Measurements from ENCODE around the gene STRN3. TPM values are rescaled to one million over a fixed set of nuclear protein-coding genes. Genes with fewer than 3 reads are reported as not detected.
"Not testable (repeated sequence)": the region's sequence is repeated elsewhere in the genome, so short reads cannot be mapped to it uniquely, and the experiment has no call there.

Gene STRN3
- total RNA-seq, 1 experiment from 2014 or later: 52.1 TPM

GRCh38 chr14:30903285-30904124, 122.7 kb downstream of the STRN3 start:
- Histone ChIP-seq H3K4me1 (ENCODE audit: insufficient read depth, low read length) (no peaks in the 10 kb centered on the region), H3K18ac (ENCODE audit: insufficient read length, low read depth, low read length) (no peak overlapping the region), H4K91ac (ENCODE audit: insufficient read length, low read depth, low read length) (no peak overlapping the region), H3K27ac (ENCODE audit: insufficient read length, low read depth, low read length) (no peak overlapping the region), H3K4ac (ENCODE audit: low read depth, low read length) (no peak overlapping the region), H4K8ac (replicated peaks; ENCODE audit: insufficient read length, low read depth, low read length) (no peak overlapping the region), H3K4me2 (ENCODE audit: insufficient read depth, insufficient read length, low read length) (no peak overlapping the region), H3K14ac (ENCODE audit: insufficient read depth, low read length) (no peak overlapping the region), H4K5ac (ENCODE audit: insufficient read length, low read depth, low read length) (no peak overlapping the region), H2AFZ (ENCODE audit: low read length) (no peak overlapping the region), H2BK5ac (ENCODE audit: insufficient read length, low read length) (no peak overlapping the region), H3K56ac (ENCODE audit: insufficient read length, low read depth, low read length) (no peak overlapping the region), H3K23me2 (ENCODE audit: insufficient read length, low read depth, low read length, poor library complexity, severe bottlenecking) (no peaks in the 10 kb centered on the region), H3K9ac (ENCODE audit: extremely low read depth, insufficient read length, low read length) (no peak overlapping the region), H3K9me3 (ENCODE audit: control insufficient read depth, low read depth, low read length) (no peaks in the 10 kb centered on the region), H4K20me1 (ENCODE audit: control insufficient read depth, insufficient read depth, insufficient read length) (no peaks in the 10 kb centered on the region), H3T11ph (ENCODE audit: low read length) (no peak overlapping the region), H2BK12ac (ENCODE audit: insufficient read length, low read depth, low read length) (no peak overlapping the region), H2BK20ac (ENCODE audit: low read depth, low read length, poor library complexity, severe bottlenecking) (no peak overlapping the region), H3K23ac (ENCODE audit: insufficient read length, low read depth, low read length) (no peak overlapping the region), H2AK5ac (ENCODE audit: insufficient read length, low read length) (no peak overlapping the region), H3K79me2 (ENCODE audit: insufficient read depth, low read length) (no peaks in the 10 kb centered on the region), H2BK120ac (ENCODE audit: low read depth, low read length, poor library complexity, severe bottlenecking) (no peak overlapping the region), H3K79me1 (ENCODE audit: insufficient read depth, low read depth, low read length, poor library complexity, severe bottlenecking) (no peaks in the 10 kb centered on the region), H3K27me3 (ENCODE audit: insufficient read depth, low read length) (no peaks in the 10 kb centered on the region), H2BK15ac (ENCODE audit: low read depth, low read length) (no peak overlapping the region)
- Mint-ChIP-seq H3K4me3 (no peak overlapping the region), H3K27me3 (ENCODE audit: low read depth) (no peaks in the 10 kb centered on the region), H3K9me3 (no peaks in the 10 kb centered on the region), H3K27ac (no peak overlapping the region), H3K36me3 (ENCODE audit: insufficient read depth in 1 of 3, low read depth in 3 of 3) (peaks cover 11 to 38% (median 29%) of the 10 kb centered on the region in 3 experiments; a peak in 6 of 7 replicates), H3K4me1 (no peaks in the 10 kb centered on the region)
- no CpG with 5 or more reads among the region's 2 CpGs for WGBS (ENCODE audit: extremely low coverage, insufficient read length, low lambda C conversion rate)
- no peak for DNase-seq
- TF ChIP-seq CTCF (conservative IDR thresholded peaks at IDR 0.05): no peak

- not testable (repeated sequence) for H2BK15ac ChIP-seq (ENCODE audit: low read depth, low read length); H3K9me3 ChIP-seq (ENCODE audit: control insufficient read depth, low read depth, low read length); H3K4me2 ChIP-seq (ENCODE audit: insufficient read depth, insufficient read length, low read length); H2BK120ac ChIP-seq (ENCODE audit: low read depth, low read length, poor library complexity, severe bottlenecking); H2BK5ac ChIP-seq (ENCODE audit: insufficient read length, low read length); DNase-seq; H2AFZ ChIP-seq (ENCODE audit: low read length); H3K79me2 ChIP-seq (ENCODE audit: insufficient read depth, low read length); H3K14ac ChIP-seq (ENCODE audit: insufficient read depth, low read length); H3K23ac ChIP-seq (ENCODE audit: insufficient read length, low read depth, low read length); H4K91ac ChIP-seq (ENCODE audit: insufficient read length, low read depth, low read length); H3K56ac ChIP-seq (ENCODE audit: insufficient read length, low read depth, low read length); H3K18ac ChIP-seq (ENCODE audit: insufficient read length, low read depth, low read length); H3K9me3 Mint-ChIP-seq; H4K8ac ChIP-seq (replicated peaks; ENCODE audit: insufficient read length, low read depth, low read length); H3K4ac ChIP-seq (ENCODE audit: low read depth, low read length); H3K27me3 Mint-ChIP-seq (ENCODE audit: low read depth); H3K27me3 ChIP-seq (ENCODE audit: insufficient read depth, low read length); H2BK20ac ChIP-seq (ENCODE audit: low read depth, low read length, poor library complexity, severe bottlenecking); H4K20me1 ChIP-seq (ENCODE audit: control insufficient read depth, insufficient read depth, insufficient read length); H3K4me1 ChIP-seq (ENCODE audit: insufficient read depth, low read length); H2BK12ac ChIP-seq (ENCODE audit: insufficient read length, low read depth, low read length); H2AK5ac ChIP-seq (ENCODE audit: insufficient read length, low read length); H3K27ac ChIP-seq (ENCODE audit: insufficient read length, low read depth, low read length); H3K79me1 ChIP-seq (ENCODE audit: insufficient read depth, low read depth, low read length, poor library complexity, severe bottlenecking); H3K27ac Mint-ChIP-seq; H3K4me3 Mint-ChIP-seq; H3K23me2 ChIP-seq (ENCODE audit: insufficient read length, low read depth, low read length, poor library complexity, severe bottlenecking); H3K9ac ChIP-seq (ENCODE audit: extremely low read depth, insufficient read length, low read length); H3K4me1 Mint-ChIP-seq; H3T11ph ChIP-seq (ENCODE audit: low read length); H4K5ac ChIP-seq (ENCODE audit: insufficient read length, low read depth, low read length)
- WGBS (ENCODE audit: extremely low coverage, insufficient read length, low lambda C conversion rate): no CpG with 5 or more reads among the region's 3 CpGs
- H3K36me3 Mint-ChIP-seq (ENCODE audit: insufficient read depth in 1 of 3, low read depth in 3 of 3): peaks cover 13 to 40% (median 31%) of the 10 kb centered on the region in 3 experiments; a peak in 6 of 7 replicates
Measured at GRCh38 chr14:30897121-30897520, 129.1 kb downstream of the STRN3 start.

Measured in H9 (cell line).